GM06990 (cell line): ENCODE measurements around the gene GSK3B.

Experiments
- DNase-seq: peaks from one replicate; pipeline ENCODE4 v3.0.0-alpha.2; 2011; ENCODE audit not compliant: insufficient read length; ENCODE audit errors: extremely low read depth
- H3K27me3 ChIP-seq: replicated peaks from 2 replicates; pipeline ENCODE4 v1.6.0; 2011; ENCODE audit warnings: low read length; ENCODE audit not compliant: control insufficient read depth, insufficient read depth
- H3K36me3 ChIP-seq: 2 replicates; pipeline ENCODE4 v1.5.1; 2011; ENCODE audit warnings: low read length; ENCODE audit not compliant: control insufficient read depth, insufficient read depth
- H3K4me3 ChIP-seq: replicated peaks from 2 replicates; pipeline ENCODE4 v1.5.1; 2011; ENCODE audit warnings: low read depth, mild to moderate bottlenecking, control low read depth, low read length
- TF ChIP-seq, protein P1 (sequence below): IDR thresholded peaks from 2 replicates; pipeline ENCODE4 v1.5.1; 2011; ENCODE audit warnings: low read length, control low read depth, mild to moderate bottlenecking, inconsistent platforms; ENCODE audit not compliant: insufficient read depth, poor library complexity, severe bottlenecking

GSK3B gene

DNA sequence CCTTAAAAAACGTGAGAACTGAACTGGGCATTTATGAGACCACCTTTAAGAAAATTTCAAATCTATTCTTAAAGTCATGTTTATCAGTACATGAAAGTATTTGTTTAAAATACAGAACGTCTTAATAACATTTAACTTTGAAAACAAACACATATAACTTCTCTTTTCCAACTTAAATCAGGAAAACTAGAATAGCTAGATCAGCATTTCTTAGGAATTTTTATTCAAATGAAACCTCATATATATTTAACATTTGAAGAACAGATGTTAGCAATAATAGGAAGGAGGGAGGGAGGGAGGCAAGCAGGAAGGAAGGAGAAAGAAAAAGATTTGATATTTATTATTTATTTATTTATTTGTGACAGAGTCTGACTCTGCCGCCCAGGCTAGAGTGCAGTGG is 192.2 kb downstream of the GSK3B start:
- Histone ChIP-seq H3K36me3 (peaks cover 4% of the 10 kb centered on the region; the same call in 1 of the 2 replicates), H3K4me3 (no peak overlapping the region), H3K27me3 (no peaks in the 10 kb centered on the region)
- TF ChIP-seq, protein P1, sequence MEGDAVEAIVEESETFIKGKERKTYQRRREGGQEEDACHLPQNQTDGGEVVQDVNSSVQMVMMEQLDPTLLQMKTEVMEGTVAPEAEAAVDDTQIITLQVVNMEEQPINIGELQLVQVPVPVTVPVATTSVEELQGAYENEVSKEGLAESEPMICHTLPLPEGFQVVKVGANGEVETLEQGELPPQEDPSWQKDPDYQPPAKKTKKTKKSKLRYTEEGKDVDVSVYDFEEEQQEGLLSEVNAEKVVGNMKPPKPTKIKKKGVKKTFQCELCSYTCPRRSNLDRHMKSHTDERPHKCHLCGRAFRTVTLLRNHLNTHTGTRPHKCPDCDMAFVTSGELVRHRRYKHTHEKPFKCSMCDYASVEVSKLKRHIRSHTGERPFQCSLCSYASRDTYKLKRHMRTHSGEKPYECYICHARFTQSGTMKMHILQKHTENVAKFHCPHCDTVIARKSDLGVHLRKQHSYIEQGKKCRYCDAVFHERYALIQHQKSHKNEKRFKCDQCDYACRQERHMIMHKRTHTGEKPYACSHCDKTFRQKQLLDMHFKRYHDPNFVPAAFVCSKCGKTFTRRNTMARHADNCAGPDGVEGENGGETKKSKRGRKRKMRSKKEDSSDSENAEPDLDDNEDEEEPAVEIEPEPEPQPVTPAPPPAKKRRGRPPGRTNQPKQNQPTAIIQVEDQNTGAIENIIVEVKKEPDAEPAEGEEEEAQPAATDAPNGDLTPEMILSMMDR, result no peak
- no peak for DNase-seq

DNA sequence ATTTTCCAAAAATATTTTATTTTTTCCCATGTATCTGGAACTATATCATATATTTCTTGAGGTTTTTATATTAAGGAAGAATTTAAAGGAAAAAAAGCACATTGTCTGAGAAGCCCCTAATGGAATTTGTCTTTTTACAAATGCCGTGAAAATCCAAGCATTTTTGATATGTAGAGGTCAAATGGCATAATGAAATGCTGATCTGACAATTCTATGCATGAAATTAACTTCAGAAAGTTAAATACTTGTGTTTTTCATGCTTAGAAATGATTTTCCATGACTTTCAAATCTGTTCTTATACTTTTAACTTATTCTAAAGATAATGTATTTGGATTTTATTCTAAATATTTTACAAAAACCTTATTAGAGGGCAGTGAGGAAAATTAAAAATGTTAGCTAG is 193.1 kb downstream of the GSK3B start:
- TF ChIP-seq, protein P1, result no peak
- Histone ChIP-seq H3K27me3 (no peaks in the 10 kb centered on the region), H3K36me3 (peaks cover 4% of the 10 kb centered on the region; the same call in 1 of the 2 replicates), H3K4me3 (no peak overlapping the region)
- no peak for DNase-seq

DNA sequence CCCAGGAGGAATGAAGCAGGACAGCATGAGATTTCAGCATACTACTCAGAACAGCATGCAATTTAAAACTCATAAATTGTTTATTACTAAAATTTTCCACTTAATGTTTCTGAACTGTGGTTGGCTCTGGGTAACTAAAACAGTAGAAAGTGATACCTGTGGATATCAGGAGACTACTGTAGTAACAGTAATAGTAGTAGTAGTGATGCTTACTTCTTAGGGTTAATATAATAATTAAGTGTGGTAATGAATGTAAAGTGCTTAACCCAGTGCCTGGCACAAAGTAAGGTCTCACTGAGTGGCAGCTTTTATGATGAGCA is 195.1 kb downstream of the GSK3B start:
- TF ChIP-seq, protein P1, result no peak
- Histone ChIP-seq H3K27me3 (no peaks in the 10 kb centered on the region), H3K36me3 (peaks cover 4% of the 10 kb centered on the region; the same call in 1 of the 2 replicates), H3K4me3 (no peak overlapping the region)
- DNase-seq, result no peak

DNA sequence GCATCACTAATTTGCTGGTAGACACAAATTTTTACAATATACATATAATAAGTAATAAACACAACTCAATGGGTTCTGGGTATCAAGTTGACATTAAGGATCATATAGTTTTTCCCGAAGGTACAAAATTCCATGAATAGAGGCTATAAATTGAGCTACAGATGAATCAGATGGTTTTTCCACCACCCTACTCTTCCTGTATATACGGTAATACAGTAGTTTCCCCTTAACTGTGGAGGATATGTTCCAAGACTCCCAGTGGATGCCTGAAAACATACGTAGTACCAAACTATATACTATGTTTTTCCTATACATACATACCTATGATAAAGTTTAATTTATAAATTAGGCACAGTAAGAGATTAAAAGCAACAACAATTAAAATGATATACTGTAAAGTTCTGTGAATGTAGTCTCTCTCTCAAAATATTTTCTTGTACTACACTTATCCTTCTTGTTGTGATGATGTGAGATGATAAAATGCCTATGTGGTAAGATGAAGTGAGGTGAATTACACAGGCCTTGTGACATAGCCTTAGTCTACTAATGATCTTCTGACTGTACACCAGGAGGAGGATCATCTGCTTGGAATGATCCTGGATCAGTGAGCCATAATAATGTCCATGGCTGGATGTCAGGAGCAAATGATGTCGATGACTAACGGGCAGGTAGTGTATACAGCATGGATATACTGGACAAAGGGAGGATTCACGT is 195.6 kb downstream of the GSK3B start:
- Histone ChIP-seq H3K4me3 (no peak overlapping the region), H3K36me3 (peaks cover 2% of the 10 kb centered on the region; the same call in 1 of the 2 replicates), H3K27me3 (no peaks in the 10 kb centered on the region)
- no peak for DNase-seq
- TF ChIP-seq, protein P1, result no peak

- no peaks in the 10 kb centered on the region for H3K36me3 ChIP-seq
- TF ChIP-seq, protein P1, result no peak
Measured at GRCh38 chr3:119894195-119894594, 200.1 kb downstream of the GSK3B start.

DNA sequence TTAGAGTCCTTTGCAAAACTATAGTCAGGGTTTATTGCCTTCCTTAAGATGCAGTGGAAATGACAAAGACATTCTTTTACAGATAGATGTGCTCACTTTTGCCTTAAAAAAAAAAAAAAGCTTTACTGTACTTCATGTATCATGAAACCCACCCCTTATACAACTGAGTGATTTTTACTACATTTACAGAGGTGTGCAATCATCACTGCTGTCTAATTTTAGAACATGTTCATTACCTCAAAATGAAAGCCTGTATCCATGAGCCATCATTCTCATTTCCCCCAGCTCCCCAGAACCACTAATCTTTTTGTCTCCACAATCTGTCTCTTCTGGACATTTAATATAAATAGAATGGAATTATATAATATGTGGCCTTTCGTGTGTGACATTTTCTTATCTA is 200.5 kb downstream of the GSK3B start:
- no peak for DNase-seq
- H3K4me3 ChIP-seq, result no peak overlapping the region
- no peaks in the 10 kb centered on the region for H3K27me3 ChIP-seq
- TF ChIP-seq, protein P1, result no peak
- H3K36me3 ChIP-seq, result no peaks in the 10 kb centered on the region

More at GRCh38 chr3:119894195-119894594, 200.1 kb downstream of the GSK3B start:
- Histone ChIP-seq H3K27me3 (no peaks in the 10 kb centered on the region), H3K4me3 (no peak overlapping the region)
- no peak for DNase-seq
